HepG2 (cell line): ENCODE results near the gene CSF1R. TPM values are rescaled to one million over a fixed set of nuclear protein-coding genes. Genes with fewer than 3 reads are reported as not detected.

ENCODE experiments used
- ATAC-seq: fragments of 200-7000 bp; cut with Tn5 transposase; 3 replicates; pipeline ENCODE4 v1.9.1; 2020; ENCODE audit warnings: mild to moderate bottlenecking, moderate library complexity
- BruUV-seq: library from RNA; stranded (reverse); fragments of 400-500 nt; replicated peaks from 2 replicates; lab custom pipeline; 2021; lab: Mats Ljungman, UMichigan
- CTCF ChIA-PET: fragments of 300-600 bp; formaldehyde crosslinking; extraction: SDS; loops from one replicate; lab custom pipeline; 2021; ENCODE audit warnings: low total read pairs, inconsistent platforms, low intra/inter-chr PET ratio; lab: Yijun Ruan, JAX
- POLR2A ChIA-PET: fragments of 350-600 bp; sonication (Branson Sonifier 250); formaldehyde crosslinking; loops from one replicate; lab custom pipeline; 2020; ENCODE audit warnings: antibody characterized with exemption, inconsistent platforms; lab: Yijun Ruan, JAX
- DNase-seq: peaks from one replicate; pipeline ENCODE4 v3.0.0-alpha.2; 2015; ENCODE audit warnings: low spot score
- FAIRE-seq: peaks from 3 replicates; lab custom pipeline; 2011; peaks lifted over from hg19 to GRCh38; lab: Jason Lieb, UNC
- H2AFZ ChIP-seq: one replicate; pipeline ENCODE4 v1.6.1; 2011; ENCODE audit warnings: low read length, inconsistent platforms
- H3K27ac ChIP-seq: fragments of 300-600 bp; 3 replicates; pipeline ENCODE4 v1.8.0; 2011; ENCODE audit warnings: mixed run types, mild to moderate bottlenecking, mixed read lengths, low read length, inconsistent platforms; ENCODE audit not compliant: insufficient read depth; ENCODE audit errors: extremely low read length
- H3K27me3 ChIP-seq, 2 experiments: fragments of 200-600 bp in 1 of 2; 2 replicates in 1 of 2; 3 replicates in 1 of 2; pipeline versions ENCODE4 v1.6.0 to v1.8.0; 2011; ENCODE audit warnings: low read length in 2 of 2, mild to moderate bottlenecking in 2 of 2, moderate library complexity in 2 of 2, inconsistent platforms in 1 of 2; ENCODE audit not compliant: insufficient read depth in 2 of 2, control insufficient read depth in 1 of 2
- H3K36me3 ChIP-seq, 2 experiments: fragments of 200-600 bp in 1 of 2; replicated peaks in 1 of 2; 2 replicates in 1 of 2; 3 replicates in 1 of 2; pipeline versions ENCODE4 v1.5.1 to v1.8.0; 2011; ENCODE audit warnings: low read length in 2 of 2, inconsistent platforms in 1 of 2; ENCODE audit not compliant: insufficient read depth in 2 of 2, control insufficient read depth in 1 of 2
- H3K4me1 ChIP-seq: 2 replicates; pipeline ENCODE4 v1.5.1; 2012; ENCODE audit warnings: low read length, inconsistent platforms; ENCODE audit not compliant: insufficient read depth
- H3K4me2 ChIP-seq: 2 replicates; pipeline ENCODE4 v1.6.0; 2011; ENCODE audit warnings: low read depth, low read length, inconsistent platforms
- H3K4me3 ChIP-seq, 3 experiments: fragments of 200-600 bp in 1 of 3; sonication (generic), shearing (Covaris generic) in 1 of 3; replicated peaks in 1 of 3; 2 replicates each; pipeline ENCODE4 v1.5.1; 2011 to 2016; ENCODE audit warnings: low read length in 3 of 3, inconsistent platforms in 2 of 3, low read depth in 2 of 3, mild to moderate bottlenecking in 2 of 3, control low read depth in 1 of 3, mixed read lengths in 1 of 3; ENCODE audit not compliant: insufficient read depth in 1 of 3
- H3K79me2 ChIP-seq: one replicate; pipeline ENCODE4 v1.6.1; 2011; ENCODE audit warnings: low read length, inconsistent platforms; ENCODE audit not compliant: insufficient read depth
- H3K9ac ChIP-seq: 2 replicates; pipeline ENCODE4 v1.6.0; 2011; ENCODE audit warnings: mild to moderate bottlenecking, low read depth, low read length, inconsistent platforms; ENCODE audit not compliant: insufficient read depth
- H3K9me3 ChIP-seq: 2 replicates; pipeline ENCODE4 v1.5.1; 2012; ENCODE audit warnings: mild to moderate bottlenecking, low read length
- H4K20me1 ChIP-seq: 2 replicates; pipeline ENCODE4 v1.6.0; 2011; ENCODE audit warnings: inconsistent platforms, mild to moderate bottlenecking, low read length, moderate library complexity; ENCODE audit not compliant: insufficient read depth
- SIX1 ChIP-seq: sonication (generic); formaldehyde crosslinking; IDR thresholded peaks from 2 replicates; pipeline ENCODE4 v1.4.0; 2020; ENCODE audit warnings: missing genetic modification reagents, borderline replicate concordance
- ZHX2 ChIP-seq, 2 experiments: sonication (generic) in 1 of 2; formaldehyde crosslinking in 1 of 2; IDR thresholded peaks; 2 replicates each; pipeline versions ENCODE4 v1.6.1 to v1.9.0; 2014 to 2022; ENCODE audit warnings: antibody characterized with exemption in 1 of 2, borderline replicate concordance in 1 of 2, inconsistent platforms in 1 of 2, low read depth in 1 of 2, missing genetic modification reagents in 1 of 2
- ZIK1 ChIP-seq: sonication (generic); formaldehyde crosslinking; IDR thresholded peaks from 2 replicates; pipeline ENCODE4 v1.5.0; 2020; ENCODE audit warnings: mild to moderate bottlenecking, low read depth, missing genetic modification reagents, borderline replicate concordance
- ZNF780A ChIP-seq: sonication (generic); formaldehyde crosslinking; IDR thresholded peaks from 2 replicates; pipeline ENCODE4 v1.8.0; 2022; ENCODE audit warnings: mild to moderate bottlenecking, missing genetic modification reagents, moderate library complexity
- WGBS: methylation state at CpG from one replicate; pipeline ENCODE4 v1.1.6; 2017; ENCODE audit warnings: low lambda C conversion rate; 5-methylcytosine and 5-hydroxymethylcytosine counted together
- in situ Hi-C: cut with HindIII; loops from 2 replicates; pipeline ENCODE4 v1.10.0; 2017; ENCODE audit warnings: low pct_unique_long_range_greater_than_20kb; ENCODE audit not compliant: extremely low pct_ligation_motif_present
- intact Hi-C: fragments of 100-400 bp; cut with micrococcal nuclease; formaldehyde crosslinking; loops from one replicate; pipeline ENCODE4 v1.10.0; 2022; ENCODE audit not compliant: unreplicated experiment
- polyA plus RNA-seq, 8 experiments: library from polyadenylated mRNA; depleted of rRNA in 3 of 8; stranded (reverse) in 7 of 8; unstranded in 1 of 8; fragments of >200 nt; fragmentation: Illumina TruSeq in 4 of 8; extraction: Trizol in 4 of 8; gene quantifications; 2 replicates each; pipeline versions ENCODE4 v1.2.1 to v1.2.3, GENCODE V29; 2011 to 2016; ENCODE audit warnings: low read depth in 4 of 8, missing spikeins in 1 of 8, mixed read lengths in 1 of 8; ENCODE audit not compliant: insufficient read depth in 1 of 8
- total RNA-seq, 5 experiments: library from RNA; depleted of rRNA; stranded (reverse); fragments of >200 nt; fragmentation: Illumina TruSeq; extraction: Trizol; gene quantifications; 2 replicates each; pipeline ENCODE4 v1.2.3, GENCODE V29; 2016; ENCODE audit warnings: low read depth in 1 of 5

The CSF1R gene
- total and polyA plus RNA-seq, 2 of the 13 experiments (the other 11 are each of a cell fraction or from before 2014, with no cell fraction given) = 0.01 TPM; not detected in 1

- TF ChIP-seq ZHX2 (IDR thresholded peaks at IDR 0.05; ENCODE audit: low read depth) = no peak
- no peak for TF ChIP-seq ZHX2 (CRISPR knock-in tag; IDR thresholded peaks at IDR 0.05; ENCODE audit: borderline replicate concordance)
Measured at GRCh38 chr5:150129813-150130492, 43.6 kb upstream of the CSF1R start (continued).

GRCh38 chr5:150129454-150129812 lies 43.1 kb upstream of the CSF1R start:
- H3K36me3 ChIP-seq = no peaks in the 10 kb centered on the region; a peak in 1 of 5 replicates
- BruUV-seq = no TSS peak
- no peak overlapping the region for H3K27ac ChIP-seq
- DNase-seq (no peak), FAIRE-seq (no peak), ATAC-seq (no peak)
- in situ Hi-C loops = loop anchor here (5.0 kb wide), 2 partner anchors 48 to 88 kb away; no protein-coding TSS in a partner anchor
- WGBS = 56% methylated on average over 7 of the region's 8 CpGs
- TF ChIP-seq ZNF780A (CRISPR knock-in tag) (0 out of 2 replicates have a peak, but pooled peaks have one; percentile 3), SIX1 (CRISPR knock-in tag) (no peak), ZIK1 (CRISPR knock-in tag) (no peak)
- intact Hi-C loops = loop anchor here (10.0 kb wide), 1 partner anchor 295 kb away; no protein-coding TSS in a partner anchor
- H4K20me1 ChIP-seq = no peaks in the 10 kb centered on the region
- H3K79me2 ChIP-seq = no peaks in the 10 kb centered on the region
- H3K4me1 ChIP-seq = peaks cover 38% of the 10 kb centered on the region
- ChIA-PET POLR2A (no interaction called here), CTCF (interaction anchor here (0.7 to 4.2 kb wide), 6 partner anchors 32 to 221 kb away, joined by 4 to 62 read pairs (median 15); no protein-coding TSS in a partner anchor)
- H3K4me3 ChIP-seq = no peak overlapping the region
- H3K27me3 ChIP-seq = no peaks in the 10 kb centered on the region
- H2AFZ ChIP-seq = no peak overlapping the region
- H3K9ac ChIP-seq = no peak overlapping the region
- no peaks in the 10 kb centered on the region for H3K9me3 ChIP-seq
- no peak overlapping the region for H3K4me2 ChIP-seq
